MM.1S (cell line): ENCODE data around the gene AMOTL1.

ENCODE experiments used
- DNase-seq: peaks from one replicate; pipeline ENCODE4 v3.0.0-alpha.2; 2015
- H2AFZ ChIP-seq: fragments of 300-600 bp; sonication (generic); 2 replicates; pipeline ENCODE4 v1.6.0; 2016; ENCODE audit warnings: antibody characterized with exemption, low read length
- H3F3A ChIP-seq: fragments of 300-600 bp; sonication (generic); 2 replicates; pipeline ENCODE4 v1.6.1; 2016; ENCODE audit warnings: mild to moderate bottlenecking, antibody characterized with exemption, low read length, moderate library complexity, mixed read lengths; ENCODE audit not compliant: insufficient read depth
- H3K27ac ChIP-seq: fragments of 300-600 bp; sonication (generic); 2 replicates; pipeline ENCODE4 v1.5.1; 2016; ENCODE audit warnings: mild to moderate bottlenecking, low read length
- H3K27me3 ChIP-seq: fragments of 300-600 bp; sonication (generic); replicated peaks from 2 replicates; pipeline ENCODE4 v1.6.0; 2016; ENCODE audit warnings: low read length; ENCODE audit not compliant: insufficient read depth
- H3K36me3 ChIP-seq: fragments of 300-600 bp; sonication (generic); replicated peaks from 2 replicates; pipeline ENCODE4 v1.6.1; 2016; ENCODE audit warnings: mild to moderate bottlenecking, low read length, mixed read lengths; ENCODE audit not compliant: insufficient read depth
- H3K4me1 ChIP-seq: fragments of 300-600 bp; sonication (generic); 2 replicates; pipeline ENCODE4 v1.6.1; 2016; ENCODE audit warnings: low read length, mixed read lengths
- H3K4me2 ChIP-seq: fragments of 300-600 bp; sonication (generic); 2 replicates; pipeline ENCODE4 v1.6.0; 2016; ENCODE audit warnings: low read depth, low read length
- H3K4me3 ChIP-seq: fragments of 300-600 bp; sonication (generic); 2 replicates; pipeline ENCODE4 v1.5.1; 2016; ENCODE audit warnings: low read length, mixed read lengths
- H3K79me2 ChIP-seq: fragments of 300-600 bp; sonication (generic); 2 replicates; pipeline ENCODE4 v1.6.1; 2016; ENCODE audit warnings: mixed run types, low read length, mixed read lengths
- H3K9ac ChIP-seq: fragments of 300-600 bp; sonication (generic); 2 replicates; pipeline ENCODE4 v1.6.1; 2016; ENCODE audit warnings: low read length, mixed read lengths
- H3K9me2 ChIP-seq: fragments of 300-600 bp; sonication (generic); replicated peaks from 2 replicates; pipeline ENCODE4 v1.6.1; 2016; ENCODE audit warnings: mild to moderate bottlenecking, low read length, mixed read lengths; ENCODE audit not compliant: insufficient read depth
- H3K9me3 ChIP-seq: fragments of 300-600 bp; sonication (generic); replicated peaks from 2 replicates; pipeline ENCODE4 v1.6.1; 2016; ENCODE audit warnings: mild to moderate bottlenecking, low read length, mixed read lengths; ENCODE audit not compliant: insufficient read depth
- H4K20me1 ChIP-seq: fragments of 300-600 bp; sonication (generic); 2 replicates; pipeline ENCODE4 v1.6.1; 2016; ENCODE audit warnings: mild to moderate bottlenecking, low read length, moderate library complexity, mixed read lengths; ENCODE audit not compliant: insufficient read depth
- CTCF ChIP-seq: fragments of 300-600 bp; sonication (generic); IDR thresholded peaks from 2 replicates; pipeline ENCODE4 v1.5.1; 2016; ENCODE audit warnings: antibody characterized with exemption, low read length, mixed read lengths
- EZH2 ChIP-seq: fragments of 300-600 bp; sonication (generic); optimal IDR thresholded peaks from 2 replicates; pipeline ENCODE3; 2017; ENCODE audit warnings: low read depth, mild to moderate bottlenecking, antibody characterized with exemption, low read length, mixed read lengths
- EZH2phosphoT487 ChIP-seq: fragments of 300-600 bp; sonication (generic); IDR thresholded peaks from 2 replicates; pipeline ENCODE4 v1.6.1; 2018; ENCODE audit warnings: antibody characterized with exemption, low read length

AMOTL1 gene

GRCh38 chr11:94784884-94785283, 16.7 kb downstream of the AMOTL1 start:
- Histone ChIP-seq H3K9me3 (no peaks in the 10 kb centered on the region), H2AFZ (no peak overlapping the region), H3K9ac (no peak overlapping the region), H3K4me1 (peaks cover 12% of the 10 kb centered on the region), H3K36me3 (no peaks in the 10 kb centered on the region), H3K4me2 (no peak overlapping the region), H4K20me1 (no peaks in the 10 kb centered on the region), H3K79me2 (peaks cover 44% of the 10 kb centered on the region), H3K4me3 (no peak overlapping the region), H3K27me3 (no peaks in the 10 kb centered on the region), H3F3A (peaks cover 7% of the 10 kb centered on the region; the same call in 1 of the 2 replicates), H3K9me2 (no peaks in the 10 kb centered on the region), H3K27ac (no peak overlapping the region)
- TF ChIP-seq CTCF (no peak), EZH2 (no peak), EZH2phosphoT487 (no peak)
- no peak for DNase-seq

DNA sequence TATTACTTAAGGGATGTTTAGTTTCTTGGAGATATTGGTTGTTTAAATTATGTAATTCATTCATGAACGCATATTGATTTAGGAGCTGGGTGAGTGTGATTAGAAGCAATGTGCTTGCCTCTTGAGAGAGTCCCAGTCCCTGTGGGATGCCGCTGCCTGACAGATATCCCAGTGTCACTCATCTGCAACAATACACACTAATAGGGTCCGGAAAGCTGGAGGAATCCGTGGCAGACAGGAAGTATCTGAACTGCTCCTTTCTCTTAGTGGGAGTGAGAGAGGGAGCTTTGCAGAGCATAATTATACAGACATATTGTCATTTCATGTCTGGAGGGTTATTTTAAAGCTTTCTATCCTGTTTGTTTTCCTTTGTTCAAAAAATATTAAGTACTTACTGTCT, 17.4 kb downstream of the AMOTL1 start:
- Histone ChIP-seq H2AFZ (no peak overlapping the region), H3K9me2 (no peaks in the 10 kb centered on the region), H3K9me3 (no peaks in the 10 kb centered on the region), H3K27me3 (no peaks in the 10 kb centered on the region), H3K36me3 (no peaks in the 10 kb centered on the region), H4K20me1 (no peaks in the 10 kb centered on the region), H3K4me1 (peaks cover 5% of the 10 kb centered on the region; the same call in 1 of the 2 replicates), H3K4me2 (no peak overlapping the region), H3K4me3 (no peak overlapping the region), H3K79me2 (peaks cover 48% of the 10 kb centered on the region), H3F3A (0 out of 2 replicates have a peak, but pooled peaks cover under 1% of the 10 kb centered on the region), H3K9ac (no peak overlapping the region), H3K27ac (no peak overlapping the region)
- TF ChIP-seq EZH2 (no peak), EZH2phosphoT487 (no peak), CTCF (no peak)
- DNase-seq = no peak

- Histone ChIP-seq H3K4me2 (no peak overlapping the region), H3K9ac (no peak overlapping the region), H3K79me2 (peaks cover 48% of the 10 kb centered on the region), H3K27ac (no peak overlapping the region), H3K27me3 (no peaks in the 10 kb centered on the region), H3K36me3 (no peaks in the 10 kb centered on the region), H3K9me2 (no peaks in the 10 kb centered on the region), H3F3A (no peaks in the 10 kb centered on the region), H3K4me3 (no peak overlapping the region), H3K9me3 (no peaks in the 10 kb centered on the region), H2AFZ (no peak overlapping the region), H4K20me1 (no peaks in the 10 kb centered on the region), H3K4me1 (peaks cover 5% of the 10 kb centered on the region; the same call in 1 of the 2 replicates)
- peak; percentile 15 for DNase-seq
- TF ChIP-seq CTCF (peak; percentile 34), EZH2 (no peak)
Observed at GRCh38 chr11:94786264-94787126, 18.3 kb downstream of the AMOTL1 start.
